Gastrocnemius medialis (tissue), 4 donors: ENCODE results near the gene ST7L.

Experiments
- CTCF ChIP-seq, 5 experiments: fragments of 450-650 bp in 3 of 5; fragments of 200-600 bp in 2 of 5; sonication (generic) in 2 of 5; IDR thresholded peaks in 4 of 5; conservative IDR thresholded peaks in 1 of 5; 1 replicate in 4 of 5; 2 replicates in 1 of 5; pipeline ENCODE4 v1.5.1; 2016 to 2019; ENCODE audit warnings: antibody characterized with exemption in 5 of 5, mild to moderate bottlenecking in 3 of 5, moderate library complexity in 3 of 5
- POLR2A ChIP-seq, 2 donors: fragments of 450-650 bp; IDR thresholded peaks; one replicate each; pipeline ENCODE4 v1.6.1; 2017; ENCODE audit warnings: antibody characterized with exemption in 2 of 2, mild to moderate bottlenecking in 2 of 2, moderate library complexity in 2 of 2

GRCh38 chr1:112509660-112510178, 109.2 kb downstream of the ST7L start:
- TF ChIP-seq CTCF (IDR thresholded peaks at IDR 0.05 in 4 of 5, conservative IDR thresholded peaks at IDR 0.05 in 1 of 5), result no peak
- TF ChIP-seq POLR2A (IDR thresholded peaks at IDR 0.05), result no peak
